ENCODE results near the gene RANBP1. TPM values are rescaled to one million over a fixed set of nuclear protein-coding genes. Genes with fewer than 3 reads are reported as not detected.

The RANBP1 gene
- total RNA-seq, 1 donor from 2014 or later: 177 TPM

DNA sequence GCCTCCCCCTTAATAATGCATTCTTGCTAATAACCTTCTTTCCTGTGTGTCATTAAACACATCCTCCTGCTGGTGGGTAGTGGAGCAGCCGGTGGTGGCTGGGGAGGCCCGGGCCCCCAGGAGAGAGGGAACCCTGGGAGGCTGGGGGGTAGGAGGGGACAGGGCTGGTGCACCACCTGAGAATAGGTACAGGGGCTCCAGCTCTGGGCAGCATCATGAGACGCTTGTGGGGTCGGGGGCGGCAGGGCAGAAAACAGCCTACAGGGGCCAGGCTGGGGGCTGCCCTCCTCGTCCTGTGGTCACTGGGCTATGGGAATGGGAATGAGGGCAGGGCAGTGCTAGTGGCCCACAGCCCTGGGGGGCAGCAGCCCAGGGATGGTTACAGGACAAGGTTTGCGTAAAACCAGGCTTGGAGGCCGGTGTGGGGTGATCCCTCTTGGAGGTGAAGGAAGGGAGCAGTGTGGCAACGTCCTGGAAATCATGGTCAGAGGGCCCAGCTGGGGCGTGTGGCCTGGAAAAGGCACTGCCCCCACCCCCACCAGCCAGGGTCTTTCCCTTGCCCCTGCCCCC lies 53.4 kb downstream of the RANBP1 start:
- Histone ChIP-seq H3K4me3 (no peak overlapping the region), H3K36me3 (no peaks in the 10 kb centered on the region), H3K27me3 (no peaks in the 10 kb centered on the region), H3K4me1 (no peaks in the 10 kb centered on the region), H3K27ac (no peak overlapping the region), H3K9me3 (no peaks in the 10 kb centered on the region)
- intact Hi-C loops (cut with DNase I): no loop called here
- TF ChIP-seq POLR2AphosphoS5 (IDR thresholded peaks at IDR 0.05; ENCODE audit: insufficient read depth in 1 of 2, low read depth in 1 of 2) (no peak), POLR2A (IDR thresholded peaks at IDR 0.05) (no peak)
- TF ChIP-seq, protein P1, sequence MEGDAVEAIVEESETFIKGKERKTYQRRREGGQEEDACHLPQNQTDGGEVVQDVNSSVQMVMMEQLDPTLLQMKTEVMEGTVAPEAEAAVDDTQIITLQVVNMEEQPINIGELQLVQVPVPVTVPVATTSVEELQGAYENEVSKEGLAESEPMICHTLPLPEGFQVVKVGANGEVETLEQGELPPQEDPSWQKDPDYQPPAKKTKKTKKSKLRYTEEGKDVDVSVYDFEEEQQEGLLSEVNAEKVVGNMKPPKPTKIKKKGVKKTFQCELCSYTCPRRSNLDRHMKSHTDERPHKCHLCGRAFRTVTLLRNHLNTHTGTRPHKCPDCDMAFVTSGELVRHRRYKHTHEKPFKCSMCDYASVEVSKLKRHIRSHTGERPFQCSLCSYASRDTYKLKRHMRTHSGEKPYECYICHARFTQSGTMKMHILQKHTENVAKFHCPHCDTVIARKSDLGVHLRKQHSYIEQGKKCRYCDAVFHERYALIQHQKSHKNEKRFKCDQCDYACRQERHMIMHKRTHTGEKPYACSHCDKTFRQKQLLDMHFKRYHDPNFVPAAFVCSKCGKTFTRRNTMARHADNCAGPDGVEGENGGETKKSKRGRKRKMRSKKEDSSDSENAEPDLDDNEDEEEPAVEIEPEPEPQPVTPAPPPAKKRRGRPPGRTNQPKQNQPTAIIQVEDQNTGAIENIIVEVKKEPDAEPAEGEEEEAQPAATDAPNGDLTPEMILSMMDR (IDR thresholded peaks at IDR 0.05): no peak
- no peak for DNase-seq (ENCODE audit: extremely low spot score in 2 of 2)

DNA sequence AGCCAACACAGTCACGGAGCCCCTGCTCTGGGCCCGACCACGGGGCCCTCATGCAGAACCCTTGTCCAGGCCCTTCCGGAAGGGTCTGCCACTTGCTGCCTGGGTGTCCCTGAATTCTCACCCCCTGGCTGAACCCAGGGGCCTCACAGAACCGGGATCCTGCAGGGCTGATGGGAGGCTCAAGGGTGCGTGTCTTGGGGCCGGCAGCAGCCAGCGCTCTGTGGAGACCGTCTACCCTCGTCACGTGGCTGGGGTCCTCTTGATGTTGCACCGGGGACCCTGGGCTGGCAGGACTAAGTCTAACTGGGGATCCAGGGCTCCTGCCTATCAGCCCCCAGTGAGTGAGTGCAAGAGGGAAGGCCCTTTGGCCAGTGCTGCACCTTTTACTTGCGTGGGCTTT lies 54.3 kb downstream of the RANBP1 start:
- no peak for DNase-seq (ENCODE audit: extremely low spot score in 2 of 2)
- TF ChIP-seq POLR2A (IDR thresholded peaks at IDR 0.05) (no peak), POLR2AphosphoS5 (IDR thresholded peaks at IDR 0.05; ENCODE audit: insufficient read depth in 1 of 2, low read depth in 1 of 2) (no peak)
- TF ChIP-seq, protein P1 (IDR thresholded peaks at IDR 0.05): no peak
- H3K4me1 ChIP-seq: no peaks in the 10 kb centered on the region
- H3K27ac ChIP-seq: no peak overlapping the region
- no peaks in the 10 kb centered on the region for H3K27me3 ChIP-seq
- H3K4me3 ChIP-seq: no peak overlapping the region
- no peaks in the 10 kb centered on the region for H3K36me3 ChIP-seq
- H3K9me3 ChIP-seq: no peaks in the 10 kb centered on the region
- intact Hi-C loops (cut with DNase I): no loop called here

DNA sequence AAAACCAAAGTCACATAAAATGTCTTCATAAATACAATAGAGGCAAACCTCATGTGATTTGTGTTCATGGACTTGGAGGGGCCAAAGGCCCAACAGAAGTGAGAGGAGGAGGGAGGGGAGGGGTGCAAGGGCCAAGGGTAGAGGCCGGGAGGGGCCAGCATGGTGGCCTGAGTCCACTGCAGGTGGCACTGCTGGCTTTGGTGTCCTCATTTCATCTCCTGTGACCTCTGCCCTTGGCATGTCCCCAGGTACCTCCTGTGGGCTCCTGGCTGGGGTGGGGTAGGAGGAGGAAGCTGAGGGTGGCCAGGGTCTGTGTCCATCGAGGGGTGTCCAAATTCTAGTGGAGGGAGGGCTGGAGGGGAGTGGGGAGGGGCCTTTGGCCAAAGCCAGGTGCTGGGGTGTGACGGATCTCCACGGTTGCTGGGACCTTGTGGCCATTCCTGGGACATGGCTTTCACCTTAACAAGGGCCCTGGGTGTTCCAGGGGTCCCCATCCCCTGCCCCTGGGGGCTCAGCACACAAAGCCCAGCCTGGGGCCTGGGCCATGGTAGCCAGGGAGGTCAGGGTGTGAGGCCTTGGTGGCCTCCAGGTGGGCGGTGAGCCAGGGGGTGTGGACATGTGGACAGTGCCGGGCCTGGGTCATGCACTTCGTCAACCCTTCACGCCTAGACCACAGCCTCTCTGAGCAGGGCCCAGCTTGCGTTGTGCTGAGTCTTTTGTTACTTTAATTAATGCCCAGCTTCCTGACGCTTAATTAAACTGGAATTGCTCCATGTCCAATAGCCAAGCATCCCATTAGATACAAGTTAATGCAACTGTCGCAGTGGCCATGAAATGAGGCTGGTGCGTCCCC lies 55.6 kb downstream of the RANBP1 start:
- TF ChIP-seq, protein P1 (IDR thresholded peaks at IDR 0.05): no peak
- TF ChIP-seq POLR2A (IDR thresholded peaks at IDR 0.05) (no peak), POLR2AphosphoS5 (IDR thresholded peaks at IDR 0.05; ENCODE audit: insufficient read depth in 1 of 2, low read depth in 1 of 2) (no peak)
- H3K9me3 ChIP-seq: no peaks in the 10 kb centered on the region
- H3K36me3 ChIP-seq: no peaks in the 10 kb centered on the region
- no peak overlapping the region for H3K4me3 ChIP-seq
- H3K4me1 ChIP-seq: no peaks in the 10 kb centered on the region
- intact Hi-C loops (cut with DNase I): no loop called here
- H3K27me3 ChIP-seq: no peaks in the 10 kb centered on the region
- no peak overlapping the region for H3K27ac ChIP-seq
- DNase-seq (ENCODE audit: extremely low spot score in 2 of 2): no peak

DNA sequence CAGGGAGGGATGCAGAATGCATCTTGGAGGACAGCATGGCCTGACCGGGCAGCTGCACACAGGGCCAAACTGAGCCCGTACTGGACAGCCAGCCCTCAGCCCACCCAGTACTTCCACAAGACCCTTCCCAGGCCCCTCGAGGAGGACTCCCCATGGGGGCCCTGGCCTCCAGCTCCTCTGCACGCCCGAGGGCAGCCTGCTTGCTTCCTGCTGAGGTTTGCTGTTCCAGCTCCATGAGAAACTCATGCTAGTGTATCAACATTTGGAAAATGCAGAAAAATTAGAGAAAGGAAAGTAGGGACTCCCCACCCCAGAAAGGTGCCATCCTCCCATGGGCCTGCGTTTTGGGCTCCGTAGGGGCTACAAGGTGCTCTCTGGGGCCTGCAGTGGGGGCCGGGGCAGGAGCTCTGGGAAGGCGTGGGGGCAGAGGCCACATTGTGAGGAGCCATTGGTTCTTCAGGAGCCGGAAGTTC lies 56.3 kb downstream of the RANBP1 start:
- no peak overlapping the region for H3K4me3 ChIP-seq
- intact Hi-C loops (cut with DNase I): no loop called here
- no peak for DNase-seq (ENCODE audit: extremely low spot score in 2 of 2)
- no peak overlapping the region for H3K27ac ChIP-seq
- H3K36me3 ChIP-seq: no peaks in the 10 kb centered on the region
- H3K4me1 ChIP-seq: no peaks in the 10 kb centered on the region
- no peaks in the 10 kb centered on the region for H3K27me3 ChIP-seq
- TF ChIP-seq POLR2AphosphoS5 (IDR thresholded peaks at IDR 0.05; ENCODE audit: insufficient read depth in 1 of 2, low read depth in 1 of 2) (no peak), POLR2A (IDR thresholded peaks at IDR 0.05) (no peak)
- TF ChIP-seq, protein P1 (IDR thresholded peaks at IDR 0.05): no peak
- no peaks in the 10 kb centered on the region for H3K9me3 ChIP-seq

DNA sequence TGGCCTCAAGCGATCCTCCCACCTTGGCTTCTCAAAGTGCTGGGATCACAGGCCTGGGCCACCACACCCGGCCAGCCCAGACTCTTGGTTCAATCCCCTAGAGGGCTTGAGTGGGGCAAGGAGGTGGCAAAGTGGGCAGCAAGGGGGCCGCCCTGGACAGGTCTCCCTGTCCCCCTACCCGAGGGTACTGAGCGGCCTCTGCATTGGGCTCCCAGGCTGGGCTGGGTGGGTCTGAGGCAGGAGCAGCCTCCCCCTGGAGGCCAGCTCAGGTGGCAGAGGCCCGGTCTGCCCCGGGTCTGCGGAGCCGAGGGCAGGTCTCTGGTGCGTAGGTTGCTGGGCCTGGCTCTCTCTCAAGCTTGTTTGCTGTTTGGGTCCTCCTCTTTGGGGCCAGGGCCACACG lies 57.3 kb downstream of the RANBP1 start:
- no peaks in the 10 kb centered on the region for H3K4me1 ChIP-seq
- H3K36me3 ChIP-seq: no peaks in the 10 kb centered on the region
- no peaks in the 10 kb centered on the region for H3K27me3 ChIP-seq
- DNase-seq (ENCODE audit: extremely low spot score in 2 of 2): no peak
- H3K27ac ChIP-seq: no peak overlapping the region
- TF ChIP-seq POLR2AphosphoS5 (IDR thresholded peaks at IDR 0.05; ENCODE audit: insufficient read depth in 1 of 2, low read depth in 1 of 2): no peak
- TF ChIP-seq, protein P1 (IDR thresholded peaks at IDR 0.05): no peak
- no peak for TF ChIP-seq POLR2A (IDR thresholded peaks at IDR 0.05)
- intact Hi-C loops (cut with DNase I): no loop called here
- H3K9me3 ChIP-seq: no peaks in the 10 kb centered on the region
- H3K4me3 ChIP-seq: no peak overlapping the region

Measured in vagina (tissue), 2 donors.